ENCODE measurements around the gene HIP1. TPM values are rescaled to one million over a fixed set of nuclear protein-coding genes. Genes with fewer than 3 reads are reported as not detected.

The HIP1 gene
- total RNA-seq, 1 experiment from 2014 or later = 10.7 TPM

GRCh38 chr7:75734586-75735458 lies 3.9 kb downstream of the HIP1 start:
- no peaks in the 10 kb centered on the region for H3K27me3 Mint-ChIP-seq (ENCODE audit: unreplicated experiment)
- intact Hi-C loops (cut with micrococcal nuclease; ENCODE audit: unreplicated experiment) = loop anchor here (5.0 kb wide), 1 partner anchor 33 kb away; no protein-coding TSS in a partner anchor
- no peak for DNase-seq
- no TSS peak for BruUV-seq (replicated peaks)
- peaks cover 17% of the 10 kb centered on the region for H3K36me3 Mint-ChIP-seq (ENCODE audit: insufficient read depth, unreplicated experiment)
- H3K9me3 Mint-ChIP-seq (ENCODE audit: low read depth, unreplicated experiment) = no peaks in the 10 kb centered on the region
- CTCF ChIA-PET = no interaction called here
- H3K4me3 Mint-ChIP-seq (ENCODE audit: low read depth, unreplicated experiment) = no peak overlapping the region
- no peaks in the 10 kb centered on the region for H3K4me1 Mint-ChIP-seq (ENCODE audit: low read depth, unreplicated experiment)
- no peak overlapping the region for H3K27ac Mint-ChIP-seq (ENCODE audit: unreplicated experiment)
- no peak for TF ChIP-seq CTCF (IDR thresholded peaks at IDR 0.05; ENCODE audit: unreplicated experiment)

GRCh38 chr7:75732764-75733630 lies 5.7 kb downstream of the HIP1 start:
- Mint-ChIP-seq H3K4me1 (ENCODE audit: low read depth, unreplicated experiment) (no peaks in the 10 kb centered on the region), H3K9me3 (ENCODE audit: low read depth, unreplicated experiment) (no peaks in the 10 kb centered on the region), H3K4me3 (ENCODE audit: low read depth, unreplicated experiment) (no peak overlapping the region), H3K36me3 (ENCODE audit: insufficient read depth, unreplicated experiment) (no peaks in the 10 kb centered on the region), H3K27ac (ENCODE audit: unreplicated experiment) (no peak overlapping the region), H3K27me3 (ENCODE audit: unreplicated experiment) (no peaks in the 10 kb centered on the region)
- no peak for DNase-seq
- intact Hi-C loops (cut with micrococcal nuclease; ENCODE audit: unreplicated experiment) = no loop called here
- no peak for TF ChIP-seq CTCF (IDR thresholded peaks at IDR 0.05; ENCODE audit: unreplicated experiment)
- CTCF ChIA-PET = no interaction called here
- BruUV-seq (replicated peaks) = no TSS peak

- no peaks in the 10 kb centered on the region for H3K4me1 Mint-ChIP-seq (ENCODE audit: low read depth, unreplicated experiment)
- no peak for DNase-seq
- intact Hi-C loops (cut with micrococcal nuclease; ENCODE audit: unreplicated experiment) = no loop called here
- BruUV-seq (replicated peaks) = no TSS peak
- no peak overlapping the region for H3K4me3 Mint-ChIP-seq (ENCODE audit: low read depth, unreplicated experiment)
- H3K36me3 Mint-ChIP-seq (ENCODE audit: insufficient read depth, unreplicated experiment) = no peaks in the 10 kb centered on the region
- H3K27ac Mint-ChIP-seq (ENCODE audit: unreplicated experiment) = no peak overlapping the region
- TF ChIP-seq CTCF (IDR thresholded peaks at IDR 0.05; ENCODE audit: unreplicated experiment) = no peak
- CTCF ChIA-PET = no interaction called here
- no peaks in the 10 kb centered on the region for H3K9me3 Mint-ChIP-seq (ENCODE audit: low read depth, unreplicated experiment)
- H3K27me3 Mint-ChIP-seq (ENCODE audit: unreplicated experiment) = no peaks in the 10 kb centered on the region
Observed at GRCh38 chr7:75732016-75732521, 6.7 kb downstream of the HIP1 start.

GRCh38 chr7:75729851-75730274 lies 8.9 kb downstream of the HIP1 start:
- BruUV-seq (replicated peaks) = no TSS peak
- no peak for TF ChIP-seq CTCF (IDR thresholded peaks at IDR 0.05; ENCODE audit: unreplicated experiment)
- intact Hi-C loops (cut with micrococcal nuclease; ENCODE audit: unreplicated experiment) = loop anchor here (10.0 kb wide), 1 partner anchor 115 kb away; no protein-coding TSS in a partner anchor
- no peaks in the 10 kb centered on the region for H3K36me3 Mint-ChIP-seq (ENCODE audit: insufficient read depth, unreplicated experiment)
- H3K27ac Mint-ChIP-seq (ENCODE audit: unreplicated experiment) = no peak overlapping the region
- H3K27me3 Mint-ChIP-seq (ENCODE audit: unreplicated experiment) = no peaks in the 10 kb centered on the region
- no peaks in the 10 kb centered on the region for H3K4me1 Mint-ChIP-seq (ENCODE audit: low read depth, unreplicated experiment)
- H3K4me3 Mint-ChIP-seq (ENCODE audit: low read depth, unreplicated experiment) = no peak overlapping the region
- no peak for DNase-seq
- CTCF ChIA-PET = no interaction called here
- H3K9me3 Mint-ChIP-seq (ENCODE audit: low read depth, unreplicated experiment) = no peaks in the 10 kb centered on the region
